TTC549 (cell line): ENCODE measurements around the gene OBP2B.
"Not testable (repeated sequence)": the region's sequence is repeated elsewhere in the genome, so short reads cannot be mapped to it uniquely, and the experiment has no call there.

ENCODE experiments used
- FAIRE-seq: peaks from 2 replicates; lab custom pipeline; 2012; peaks lifted over from hg19 to GRCh38; lab: Jason Lieb, UNC

Gene OBP2B

GRCh38 chr9:133208880-133209300 is at the start of gene OBP2B:
Gene OBP2B, minus strand, starts transcription at chr9:133209250. Its CDS starts 51 bp downstream, at chr9:133209199.
- not testable (repeated sequence) for FAIRE-seq

- no peak for FAIRE-seq
Measured at GRCh38 chr9:133258061-133259015, 49.3 kb upstream of the OBP2B start.

- no peak for FAIRE-seq
Measured at GRCh38 chr9:133257465-133257956, 48.5 kb upstream of the OBP2B start.

GRCh38 chr9:133256686-133257091 is 47.6 kb upstream of the OBP2B start:
- FAIRE-seq: no peak

- no peak for FAIRE-seq
Measured at GRCh38 chr9:133256136-133256461, 47.0 kb upstream of the OBP2B start.

GRCh38 chr9:133255371-133256135 is 46.5 kb upstream of the OBP2B start:
- FAIRE-seq: no peak

GRCh38 chr9:133254471-133254870 is 45.4 kb upstream of the OBP2B start:
- FAIRE-seq: no peak

GRCh38 chr9:133253268-133253667 is 44.2 kb upstream of the OBP2B start:
- FAIRE-seq: no peak

GRCh38 chr9:133252301-133253020 is 43.4 kb upstream of the OBP2B start:
- FAIRE-seq: no peak

GRCh38 chr9:133251773-133252172 is 42.7 kb upstream of the OBP2B start:
- FAIRE-seq: no peak

GRCh38 chr9:133251221-133251620 is 42.2 kb upstream of the OBP2B start:
- not testable (repeated sequence) for FAIRE-seq

GRCh38 chr9:133250741-133251170 is 41.7 kb upstream of the OBP2B start:
- FAIRE-seq: no peak

- no peak for FAIRE-seq
Measured at GRCh38 chr9:133249337-133249736, 40.3 kb upstream of the OBP2B start.

- no peak for FAIRE-seq
Measured at GRCh38 chr9:133248726-133249295, 39.8 kb upstream of the OBP2B start.

GRCh38 chr9:133247632-133248031 is 38.6 kb upstream of the OBP2B start:
- no peak for FAIRE-seq

GRCh38 chr9:133246991-133247390 is 37.9 kb upstream of the OBP2B start:
- no peak for FAIRE-seq

- FAIRE-seq: no peak
Measured at GRCh38 chr9:133246562-133246961, 37.5 kb upstream of the OBP2B start.

- FAIRE-seq: no peak
Measured at GRCh38 chr9:133242991-133243390, 33.9 kb upstream of the OBP2B start.

GRCh38 chr9:133242241-133242640 is 33.2 kb upstream of the OBP2B start:
- no peak for FAIRE-seq

- FAIRE-seq: no peak
Measured at GRCh38 chr9:133239533-133240090, 30.6 kb upstream of the OBP2B start.

- FAIRE-seq: no peak
Measured at GRCh38 chr9:133238851-133239532, 29.9 kb upstream of the OBP2B start.
